Gastrocnemius medialis (tissue), 4 donors: ENCODE data around the gene UGGT1.

Experiments used
- CTCF ChIP-seq, 5 experiments: fragments of 450-650 bp in 3 of 5; fragments of 200-600 bp in 2 of 5; sonication (generic) in 2 of 5; IDR thresholded peaks in 4 of 5; conservative IDR thresholded peaks in 1 of 5; 1 replicate in 4 of 5; 2 replicates in 1 of 5; pipeline ENCODE4 v1.5.1; 2016 to 2019; ENCODE audit warnings: antibody characterized with exemption in 5 of 5, mild to moderate bottlenecking in 3 of 5, moderate library complexity in 3 of 5
- POLR2A ChIP-seq, 2 donors: fragments of 450-650 bp; IDR thresholded peaks; one replicate each; pipeline ENCODE4 v1.6.1; 2017; ENCODE audit warnings: antibody characterized with exemption in 2 of 2, mild to moderate bottlenecking in 2 of 2, moderate library complexity in 2 of 2

GRCh38 chr2:128093762-128094161, 2.8 kb downstream of the UGGT1 start:
- TF ChIP-seq CTCF (IDR thresholded peaks at IDR 0.05 in 4 of 5, conservative IDR thresholded peaks at IDR 0.05 in 1 of 5) (no peak), POLR2A (IDR thresholded peaks at IDR 0.05) (no peak)
